ENCODE results near the gene VAMP5. TPM values are rescaled to one million over a fixed set of nuclear protein-coding genes. Genes with fewer than 3 reads are reported as not detected.
A peak's percentile ranks its signal among the peaks of the same experiment; 100 is the strongest.
"Not testable (repeated sequence)": the region's sequence is repeated elsewhere in the genome, so short reads cannot be mapped to it uniquely, and the experiment has no call there.

VAMP5 gene
- total and polyA plus RNA-seq, 2 donors (not counting 3 experiments of a cell fraction or from before 2014, with no cell fraction given): 186 to 624 TPM

DNA sequence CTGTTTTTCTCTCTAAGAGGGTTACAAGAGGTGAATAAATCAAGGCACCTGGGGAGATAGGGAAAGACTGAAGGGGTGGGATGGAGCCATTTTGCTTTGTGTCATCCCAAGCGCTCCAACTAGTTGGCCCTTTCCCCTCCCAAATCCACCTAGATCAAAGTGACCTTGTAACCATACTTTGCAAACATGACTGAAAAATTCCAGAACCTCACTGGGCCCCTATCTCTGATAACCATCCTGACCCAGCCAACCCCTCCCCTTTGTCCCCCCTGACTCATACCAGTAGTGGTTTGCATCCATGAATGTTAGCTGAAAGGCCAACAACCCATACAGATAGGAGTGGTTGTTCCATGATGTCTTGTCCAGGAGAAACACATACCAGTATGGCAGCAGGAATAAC is 26.1 kb upstream of the VAMP5 start:
- CTCF ChIA-PET: no interaction called here

DNA sequence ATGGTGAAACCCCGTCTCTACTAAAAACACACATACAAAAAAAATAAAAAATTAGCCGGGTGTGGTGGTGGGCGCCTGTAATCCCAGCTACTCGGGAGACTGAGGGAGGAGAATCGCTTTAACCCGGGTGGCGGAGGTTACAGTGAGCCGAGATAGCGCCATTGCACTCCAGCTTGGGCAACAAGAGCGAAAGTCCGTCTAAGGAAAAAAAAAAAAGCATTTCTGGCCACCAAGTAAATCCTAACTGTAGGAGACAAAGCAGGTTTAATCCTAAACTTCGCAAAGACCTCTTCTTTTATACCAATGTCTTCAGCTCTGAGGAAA is 23.9 kb upstream of the VAMP5 start:
- H3K9me1 ChIP-seq (replicated peaks; ENCODE audit: control insufficient read depth, extremely low read depth, insufficient read depth, low read length); H4K20me1 ChIP-seq (replicated peaks; ENCODE audit: control insufficient read depth, extremely low read depth, insufficient read depth, low read length); dilution Hi-C loops (cut with MboI; ENCODE audit: extremely low pct_ligation_motif_present, low sequenced_read_pairs); FAIRE-seq; DNase-seq (ENCODE audit: low read depth, low spot score); H2AFZ ChIP-seq (ENCODE audit: low read depth, low read length); H3K9me3 ChIP-seq (replicated peaks; ENCODE audit: control insufficient read depth, insufficient read depth, low read length); BruUV-seq (replicated peaks); H3K4me1 ChIP-seq (ENCODE audit: control insufficient read depth, extremely low read depth, insufficient read depth, low read length); H3K27me3 ChIP-seq (ENCODE audit: control insufficient read depth in 2 of 2, insufficient read depth in 2 of 2, low read length in 2 of 2); H3K27ac ChIP-seq (ENCODE audit: insufficient read depth, low read depth, low read length); intact Hi-C loops (cut with micrococcal nuclease): not testable (repeated sequence)
- Histone ChIP-seq H3K9ac (replicated peaks; ENCODE audit: extremely low read depth, insufficient read depth, low read length) (peak overlapping the region; percentile 36), H3K4me2 (ENCODE audit: insufficient read depth, low read length) (peak overlapping the region; percentile 96), H3K36me3 (ENCODE audit: control insufficient read depth in 2 of 2, extremely low read depth in 1 of 2, insufficient read depth in 2 of 2, low read length in 2 of 2) (peaks cover 10 to 12% of the 10 kb centered on the region in 2 experiments), H3K4me3 (replicated peaks in 1 of 3; ENCODE audit: insufficient read depth in 1 of 3, low read depth in 1 of 3, low read length in 3 of 3) (peak overlapping the region; percentile 58 to 82 (median 72)), H3K79me2 (ENCODE audit: control insufficient read depth, insufficient read depth, low read length) (peaks cover 26% of the 10 kb centered on the region)
- ChIA-PET POLR2A (interaction anchor here (1.3 kb wide), 1 partner anchor 52 kb away, joined by 4 read pairs; the partner anchor contains the start of gene C2orf68), CTCF (interaction anchor here (1.1 to 2.0 kb wide), 4 partner anchors 8 to 141 kb away, joined by 3 to 8 read pairs (median 4); no protein-coding TSS in a partner anchor)

More for the DNA sequence above, 26.1 kb upstream of the VAMP5 start:
- no peaks in the 10 kb centered on the region for H3K27me3 ChIP-seq (ENCODE audit: control insufficient read depth in 2 of 2, insufficient read depth in 2 of 2, low read length in 2 of 2)
- FAIRE-seq (no peak), DNase-seq (ENCODE audit: low read depth, low spot score) (no peak)
- H3K79me2 ChIP-seq (ENCODE audit: control insufficient read depth, insufficient read depth, low read length): peaks cover 26% of the 10 kb centered on the region
- dilution Hi-C loops (cut with MboI; ENCODE audit: extremely low pct_ligation_motif_present, low sequenced_read_pairs) (no loop called here), intact Hi-C loops (cut with micrococcal nuclease) (no loop called here)
- H3K9ac ChIP-seq (replicated peaks; ENCODE audit: extremely low read depth, insufficient read depth, low read length): no peak overlapping the region
- POLR2A ChIA-PET: no interaction called here
- TF ChIP-seq, protein P1, sequence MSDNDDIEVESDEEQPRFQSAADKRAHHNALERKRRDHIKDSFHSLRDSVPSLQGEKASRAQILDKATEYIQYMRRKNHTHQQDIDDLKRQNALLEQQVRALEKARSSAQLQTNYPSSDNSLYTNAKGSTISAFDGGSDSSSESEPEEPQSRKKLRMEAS (IDR thresholded peaks at IDR 0.05; ENCODE audit: insufficient read depth, insufficient read length): no peak
- TF ChIP-seq POLR2A (IDR thresholded peaks at IDR 0.05; ENCODE audit: low read depth, low read length): no peak
- TF ChIP-seq POLR2AphosphoS5 (IDR thresholded peaks at IDR 0.05; ENCODE audit: insufficient read depth, low read depth, low read length): no peak
- no peak for TF ChIP-seq MYC (IDR thresholded peaks at IDR 0.05; ENCODE audit: low read depth, low read length)
- no peak for TF ChIP-seq JUN (IDR thresholded peaks at IDR 0.05; ENCODE audit: borderline replicate concordance, insufficient read depth, insufficient read length, low read depth)
- TF ChIP-seq, protein P2, sequence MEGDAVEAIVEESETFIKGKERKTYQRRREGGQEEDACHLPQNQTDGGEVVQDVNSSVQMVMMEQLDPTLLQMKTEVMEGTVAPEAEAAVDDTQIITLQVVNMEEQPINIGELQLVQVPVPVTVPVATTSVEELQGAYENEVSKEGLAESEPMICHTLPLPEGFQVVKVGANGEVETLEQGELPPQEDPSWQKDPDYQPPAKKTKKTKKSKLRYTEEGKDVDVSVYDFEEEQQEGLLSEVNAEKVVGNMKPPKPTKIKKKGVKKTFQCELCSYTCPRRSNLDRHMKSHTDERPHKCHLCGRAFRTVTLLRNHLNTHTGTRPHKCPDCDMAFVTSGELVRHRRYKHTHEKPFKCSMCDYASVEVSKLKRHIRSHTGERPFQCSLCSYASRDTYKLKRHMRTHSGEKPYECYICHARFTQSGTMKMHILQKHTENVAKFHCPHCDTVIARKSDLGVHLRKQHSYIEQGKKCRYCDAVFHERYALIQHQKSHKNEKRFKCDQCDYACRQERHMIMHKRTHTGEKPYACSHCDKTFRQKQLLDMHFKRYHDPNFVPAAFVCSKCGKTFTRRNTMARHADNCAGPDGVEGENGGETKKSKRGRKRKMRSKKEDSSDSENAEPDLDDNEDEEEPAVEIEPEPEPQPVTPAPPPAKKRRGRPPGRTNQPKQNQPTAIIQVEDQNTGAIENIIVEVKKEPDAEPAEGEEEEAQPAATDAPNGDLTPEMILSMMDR (IDR thresholded peaks at IDR 0.05; ENCODE audit: extremely low read depth in 1 of 2, insufficient read depth in 1 of 2, low read depth in 1 of 2, low read length in 2 of 2): no peak
- no peak for TF ChIP-seq FOS (IDR thresholded peaks at IDR 0.05; ENCODE audit: borderline replicate concordance, insufficient read depth, low read length)
- TF ChIP-seq EZH2 (IDR thresholded peaks at IDR 0.05; ENCODE audit: borderline replicate concordance, low read depth, low read length, severe bottlenecking): no peak
- TF ChIP-seq GATA2 (IDR thresholded peaks at IDR 0.05; ENCODE audit: insufficient read depth, insufficient read length, low read depth, low read length): no peak
- H4K20me1 ChIP-seq (replicated peaks; ENCODE audit: control insufficient read depth, extremely low read depth, insufficient read depth, low read length): no peaks in the 10 kb centered on the region
- peaks cover 9% of the 10 kb centered on the region for H3K4me1 ChIP-seq (ENCODE audit: control insufficient read depth, extremely low read depth, insufficient read depth, low read length)
- H3K27ac ChIP-seq (ENCODE audit: insufficient read depth, low read depth, low read length): no peak overlapping the region
- H3K4me3 ChIP-seq (replicated peaks in 1 of 3; ENCODE audit: insufficient read depth in 1 of 3, low read depth in 1 of 3, low read length in 3 of 3): no peak overlapping the region
- BruUV-seq (replicated peaks): no TSS peak
- H3K9me1 ChIP-seq (replicated peaks; ENCODE audit: control insufficient read depth, extremely low read depth, insufficient read depth, low read length): no peaks in the 10 kb centered on the region
- peaks cover 10 to 25% of the 10 kb centered on the region in 2 experiments for H3K36me3 ChIP-seq (ENCODE audit: control insufficient read depth in 2 of 2, extremely low read depth in 1 of 2, insufficient read depth in 2 of 2, low read length in 2 of 2)
- no peaks in the 10 kb centered on the region for H3K9me3 ChIP-seq (replicated peaks; ENCODE audit: control insufficient read depth, insufficient read depth, low read length)
- no peak overlapping the region for H2AFZ ChIP-seq (ENCODE audit: low read depth, low read length)
- H3K4me2 ChIP-seq (ENCODE audit: insufficient read depth, low read length): no peak overlapping the region
